ENCODE results near the gene PAK1IP1.
"Not testable (repeated sequence)": the region's sequence is repeated elsewhere in the genome, so short reads cannot be mapped to it uniquely, and the experiment has no call there.

PAK1IP1 gene

DNA sequence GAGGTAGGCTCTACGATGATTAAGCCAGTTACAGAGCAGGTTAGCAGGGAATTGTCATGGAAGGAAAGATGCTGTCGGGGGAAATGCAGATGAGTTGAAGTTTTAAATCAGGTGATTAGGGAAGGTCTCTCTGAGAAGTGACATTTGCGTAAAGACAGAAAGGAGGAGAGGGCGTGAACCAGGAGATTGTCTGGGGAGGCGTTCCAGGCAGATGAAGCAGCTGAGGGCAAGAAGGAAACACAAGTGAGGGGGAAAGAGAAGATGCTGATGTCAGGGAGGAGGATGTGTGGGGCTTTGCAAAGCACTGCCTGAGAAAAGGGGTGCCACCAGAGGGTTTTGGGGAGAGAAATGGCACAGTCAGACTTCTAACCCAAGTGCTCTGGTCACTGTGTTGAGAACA is 50.3 kb downstream of the PAK1IP1 start:
- DNase-seq = no peak

DNA sequence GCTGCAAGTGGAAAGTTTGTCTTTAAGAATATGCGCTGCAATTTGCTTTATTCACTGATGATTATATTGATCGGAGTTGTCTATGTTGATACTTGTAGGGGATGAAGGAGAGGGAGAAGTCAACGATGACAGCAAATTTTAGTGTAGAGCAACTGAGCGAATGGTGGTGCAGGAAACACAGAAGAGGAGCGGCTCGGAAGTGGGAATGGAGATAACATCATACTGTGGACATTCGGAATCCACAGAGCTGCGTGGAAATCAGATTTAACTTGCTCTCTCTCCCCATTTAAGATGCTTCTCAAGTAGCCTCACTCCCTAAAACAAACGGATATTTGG is 52.1 kb downstream of the PAK1IP1 start:
- DNase-seq = no peak

DNA sequence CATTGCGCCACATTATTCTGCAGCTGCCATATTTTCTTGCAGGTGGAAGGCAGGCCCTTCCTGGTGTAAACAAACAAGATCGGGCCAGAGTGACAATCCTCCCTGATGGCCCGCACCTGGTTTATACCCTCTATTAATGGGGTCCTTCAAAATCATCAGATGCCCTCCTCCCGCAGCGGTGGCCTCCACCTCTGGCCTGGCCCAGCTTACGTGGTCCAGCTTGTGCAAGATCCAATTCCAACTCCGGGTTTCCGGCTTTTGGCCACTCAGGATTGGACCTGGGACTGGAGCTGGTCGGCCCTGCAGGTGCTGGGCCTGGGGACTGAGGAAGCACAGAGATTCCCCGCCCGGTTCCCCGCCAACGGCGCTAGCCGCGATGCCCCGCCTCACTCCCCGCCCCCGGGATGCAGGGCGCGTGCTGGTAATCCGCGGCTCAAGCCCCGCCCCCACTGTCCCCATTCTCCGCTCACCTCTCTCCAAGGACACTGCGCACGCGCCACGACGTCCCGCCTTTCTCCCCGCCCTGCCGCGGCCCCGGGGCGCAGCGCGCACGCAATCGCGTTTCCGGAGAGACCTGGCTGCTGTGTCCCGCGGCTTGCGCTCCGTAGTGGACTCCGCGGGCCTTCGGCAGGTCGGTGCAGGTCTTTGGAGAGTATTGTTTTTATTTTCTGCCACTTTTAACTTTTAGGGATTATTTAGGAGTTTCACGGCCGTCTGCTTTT is 52.6 kb downstream of the PAK1IP1 start, which contains the start of gene TMEM14B:
Gene TMEM14B (plus strand): TSS at position 555 of the 722 bp plus-strand sequence. CDS start 1,441 bp downstream, outside the sequence.
- DNase-seq = peak; percentile 100

DNA sequence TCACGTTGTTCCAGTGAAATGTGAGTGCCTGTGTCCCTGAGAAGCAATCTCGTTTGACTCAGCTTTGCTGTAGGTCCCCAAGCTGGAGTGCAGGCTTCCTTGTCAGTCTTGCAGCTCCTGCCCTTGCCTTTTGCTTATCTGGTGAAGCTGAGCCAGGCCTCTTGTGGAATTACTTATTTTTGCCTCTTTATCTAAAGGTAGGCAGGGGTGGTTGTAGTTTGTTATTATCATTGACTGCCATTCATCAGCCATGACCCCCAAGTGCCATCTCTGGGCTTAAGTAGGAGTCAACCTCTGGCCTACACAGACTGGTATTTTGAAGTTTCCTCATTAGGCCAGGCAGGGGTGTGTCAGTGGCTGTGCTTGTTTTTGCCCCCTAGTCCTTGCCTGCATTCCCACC is 55.0 kb downstream of the PAK1IP1 start:
- DNase-seq = no peak

DNA sequence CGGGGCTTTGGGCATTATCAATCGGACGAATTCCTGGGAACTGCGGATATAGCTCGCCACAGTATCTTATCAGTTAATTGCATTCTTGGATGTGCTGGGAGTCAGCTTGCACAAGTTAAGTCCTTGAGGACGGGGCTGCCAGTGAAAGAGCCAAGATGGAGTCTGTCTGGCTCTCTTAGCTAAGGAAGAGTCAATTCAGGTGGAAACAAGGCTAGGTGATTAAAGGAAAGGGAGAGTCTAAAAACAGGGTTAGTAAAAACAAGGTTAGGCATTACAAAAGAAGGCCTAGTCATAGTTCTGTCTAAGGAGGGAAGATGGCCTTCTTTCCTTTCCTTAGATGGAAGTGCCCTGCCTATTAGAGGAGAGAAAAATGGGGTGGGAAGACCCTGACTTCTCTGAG is 55.8 kb downstream of the PAK1IP1 start:
- DNase-seq = not testable (repeated sequence)

DNA sequence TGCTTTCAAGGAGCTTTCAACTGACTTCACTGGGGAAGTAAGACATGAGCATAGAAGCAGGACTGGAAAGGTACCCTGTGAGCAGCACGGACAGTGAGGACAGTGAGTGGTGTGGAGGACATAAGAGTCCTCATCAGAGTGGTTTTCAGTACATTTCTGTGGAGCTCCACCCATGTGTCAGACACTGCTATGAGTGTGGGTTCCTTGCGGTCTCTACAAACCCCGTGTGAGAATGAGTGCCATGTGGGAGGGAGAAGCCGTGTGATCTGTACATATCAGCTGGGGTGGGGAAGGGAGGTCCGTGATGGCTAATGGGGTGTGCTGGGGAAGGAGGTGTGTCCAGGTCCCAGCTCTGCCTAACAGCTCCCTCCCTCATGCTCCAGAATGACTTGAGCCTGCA is 57.0 kb downstream of the PAK1IP1 start:
- DNase-seq = not testable (repeated sequence)

DNA sequence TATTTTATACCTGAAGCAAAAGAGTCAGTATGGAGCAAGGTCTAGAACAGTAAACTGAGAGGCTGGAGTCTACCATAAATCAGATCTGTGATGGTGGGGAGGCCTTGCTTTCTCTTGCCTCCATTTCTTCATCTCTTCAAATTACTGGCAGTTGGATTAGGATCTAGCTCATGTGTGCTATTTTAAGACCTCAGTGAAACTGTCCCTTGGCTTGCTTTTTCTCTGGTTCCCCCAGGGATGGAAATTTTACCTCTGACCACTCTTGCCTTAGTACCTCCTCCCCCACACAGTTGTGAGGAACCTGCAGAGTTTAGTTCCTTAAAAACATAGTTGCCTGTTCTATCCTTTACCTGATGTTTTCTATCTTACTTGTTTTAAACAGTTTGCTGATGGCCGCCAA is 61.3 kb downstream of the PAK1IP1 start:
- DNase-seq = no peak
